Testis (tissue), 2 donors: ENCODE measurements around the gene CA5A.

Experiments used
- POLR2A ChIP-seq: fragments of 450-650 bp; IDR thresholded peaks from one replicate; pipeline ENCODE4 v1.6.1; 2017; ENCODE audit warnings: antibody characterized with exemption, mild to moderate bottlenecking, moderate library complexity
- TF ChIP-seq, protein P1 (sequence below), 3 experiments: fragments of 450-650 bp in 2 of 3; fragments of 200-600 bp in 1 of 3; sonication (generic) in 1 of 3; IDR thresholded peaks; one replicate each; pipeline ENCODE4 v1.5.1; 2016 to 2019; ENCODE audit warnings: antibody characterized with exemption in 3 of 3, mild to moderate bottlenecking in 2 of 3, moderate library complexity in 1 of 3

DNA sequence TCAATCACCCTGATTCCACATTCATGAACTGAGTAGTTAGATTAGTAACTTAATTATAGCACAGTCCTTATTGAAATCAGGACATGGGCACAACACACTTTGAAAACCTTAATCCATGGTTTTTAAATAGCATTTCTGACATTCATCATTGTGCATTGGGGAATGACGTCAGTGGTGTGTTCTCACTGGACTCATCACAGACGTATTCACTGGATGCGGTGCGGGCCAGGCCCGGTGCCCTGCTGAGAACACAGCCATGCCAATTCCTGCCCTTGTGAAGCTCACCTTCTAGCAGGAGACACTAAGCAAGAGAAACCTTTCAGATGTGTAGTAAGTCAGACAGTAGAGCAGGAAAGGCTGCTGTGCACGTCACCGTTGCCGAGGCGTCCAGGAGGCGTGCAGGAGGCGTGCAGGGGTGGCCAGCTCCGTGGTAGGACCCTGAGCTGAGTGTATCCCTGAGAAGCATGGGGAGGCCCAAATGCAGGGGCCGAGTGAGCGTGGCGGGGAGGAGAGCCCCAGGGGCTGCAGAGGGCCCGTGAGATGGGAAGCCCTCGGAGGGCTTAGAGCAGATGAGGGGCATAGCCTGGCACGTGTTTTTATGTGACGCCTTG, 27.8 kb upstream of the CA5A start:
- TF ChIP-seq, protein P1, sequence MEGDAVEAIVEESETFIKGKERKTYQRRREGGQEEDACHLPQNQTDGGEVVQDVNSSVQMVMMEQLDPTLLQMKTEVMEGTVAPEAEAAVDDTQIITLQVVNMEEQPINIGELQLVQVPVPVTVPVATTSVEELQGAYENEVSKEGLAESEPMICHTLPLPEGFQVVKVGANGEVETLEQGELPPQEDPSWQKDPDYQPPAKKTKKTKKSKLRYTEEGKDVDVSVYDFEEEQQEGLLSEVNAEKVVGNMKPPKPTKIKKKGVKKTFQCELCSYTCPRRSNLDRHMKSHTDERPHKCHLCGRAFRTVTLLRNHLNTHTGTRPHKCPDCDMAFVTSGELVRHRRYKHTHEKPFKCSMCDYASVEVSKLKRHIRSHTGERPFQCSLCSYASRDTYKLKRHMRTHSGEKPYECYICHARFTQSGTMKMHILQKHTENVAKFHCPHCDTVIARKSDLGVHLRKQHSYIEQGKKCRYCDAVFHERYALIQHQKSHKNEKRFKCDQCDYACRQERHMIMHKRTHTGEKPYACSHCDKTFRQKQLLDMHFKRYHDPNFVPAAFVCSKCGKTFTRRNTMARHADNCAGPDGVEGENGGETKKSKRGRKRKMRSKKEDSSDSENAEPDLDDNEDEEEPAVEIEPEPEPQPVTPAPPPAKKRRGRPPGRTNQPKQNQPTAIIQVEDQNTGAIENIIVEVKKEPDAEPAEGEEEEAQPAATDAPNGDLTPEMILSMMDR (IDR thresholded peaks at IDR 0.05), result no peak
- TF ChIP-seq POLR2A, result no peak
